ENCODE measurements around the gene KCNG1.
"Not testable (repeated sequence)": the region's sequence is repeated elsewhere in the genome, so short reads cannot be mapped to it uniquely, and the experiment has no call there.

Gene KCNG1, protein sequence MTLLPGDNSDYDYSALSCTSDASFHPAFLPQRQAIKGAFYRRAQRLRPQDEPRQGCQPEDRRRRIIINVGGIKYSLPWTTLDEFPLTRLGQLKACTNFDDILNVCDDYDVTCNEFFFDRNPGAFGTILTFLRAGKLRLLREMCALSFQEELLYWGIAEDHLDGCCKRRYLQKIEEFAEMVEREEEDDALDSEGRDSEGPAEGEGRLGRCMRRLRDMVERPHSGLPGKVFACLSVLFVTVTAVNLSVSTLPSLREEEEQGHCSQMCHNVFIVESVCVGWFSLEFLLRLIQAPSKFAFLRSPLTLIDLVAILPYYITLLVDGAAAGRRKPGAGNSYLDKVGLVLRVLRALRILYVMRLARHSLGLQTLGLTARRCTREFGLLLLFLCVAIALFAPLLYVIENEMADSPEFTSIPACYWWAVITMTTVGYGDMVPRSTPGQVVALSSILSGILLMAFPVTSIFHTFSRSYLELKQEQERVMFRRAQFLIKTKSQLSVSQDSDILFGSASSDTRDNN

DNA sequence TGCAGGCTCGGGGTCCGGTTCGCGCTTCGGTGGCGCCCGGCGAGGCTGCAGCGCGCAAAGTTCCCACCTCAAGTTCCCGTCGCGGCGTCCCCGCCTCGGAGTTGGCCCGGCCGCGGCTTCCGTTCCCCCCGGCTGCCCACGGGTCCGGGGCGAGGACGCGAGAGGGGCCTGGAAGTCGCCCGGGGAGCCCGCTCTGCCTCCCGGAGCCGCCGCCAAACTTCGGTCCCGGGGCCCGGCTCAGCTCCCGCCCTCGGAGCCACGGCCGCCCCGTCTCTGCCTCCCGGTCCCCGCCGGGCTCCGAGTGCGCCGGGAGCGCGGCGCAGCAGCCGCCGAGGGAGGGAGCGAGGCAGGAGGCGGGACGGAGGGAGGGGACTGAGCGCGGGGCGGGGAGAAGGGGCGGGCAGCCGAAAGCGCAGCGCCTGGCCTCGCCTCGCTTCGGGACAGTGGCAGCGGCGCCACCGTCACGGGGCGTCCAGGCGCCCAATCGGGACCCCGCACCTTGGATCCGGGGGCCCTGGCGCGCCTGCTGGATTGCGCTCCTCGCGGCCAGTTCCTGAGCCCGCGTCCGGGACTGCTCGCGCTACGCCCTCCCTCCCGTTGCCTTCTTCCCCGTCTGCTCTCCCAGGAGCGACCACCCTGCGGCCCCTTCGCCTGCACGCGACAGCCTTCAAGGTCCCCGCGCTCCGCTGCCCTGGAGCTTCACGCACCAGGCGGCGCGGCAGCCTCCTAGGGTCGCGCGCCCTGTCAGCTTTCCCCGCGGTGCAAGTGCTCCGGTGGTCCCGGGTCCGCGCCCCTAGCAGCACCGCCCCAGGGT, at the start of gene KCNG1:
Gene KCNG1, minus strand, starts transcription at position 305 of the 814 bp plus-strand sequence. CDS start 12,769 bp downstream, outside the sequence.
- peak; percentile 53 for DNase-seq

DNA sequence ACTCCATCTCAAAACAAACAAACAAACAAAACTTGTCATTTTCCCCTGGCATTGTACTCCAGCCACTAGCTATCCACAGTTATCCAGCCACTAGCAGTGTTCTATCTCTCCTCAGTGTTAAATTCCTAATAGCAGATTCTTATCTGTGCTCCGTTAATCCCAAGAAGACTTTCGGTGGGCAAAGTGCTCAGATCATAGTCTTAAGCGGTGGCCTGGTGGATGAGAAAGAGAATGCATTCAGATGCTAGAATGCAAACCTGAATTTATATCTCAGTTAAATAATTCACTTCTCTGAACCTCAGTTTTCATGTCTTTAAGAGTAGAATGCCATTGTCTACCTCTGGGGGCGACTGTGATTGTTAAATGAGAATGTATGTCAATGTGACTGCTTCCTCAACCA, 47.7 kb upstream of the KCNG1 start:
- DNase-seq, result no peak

DNA sequence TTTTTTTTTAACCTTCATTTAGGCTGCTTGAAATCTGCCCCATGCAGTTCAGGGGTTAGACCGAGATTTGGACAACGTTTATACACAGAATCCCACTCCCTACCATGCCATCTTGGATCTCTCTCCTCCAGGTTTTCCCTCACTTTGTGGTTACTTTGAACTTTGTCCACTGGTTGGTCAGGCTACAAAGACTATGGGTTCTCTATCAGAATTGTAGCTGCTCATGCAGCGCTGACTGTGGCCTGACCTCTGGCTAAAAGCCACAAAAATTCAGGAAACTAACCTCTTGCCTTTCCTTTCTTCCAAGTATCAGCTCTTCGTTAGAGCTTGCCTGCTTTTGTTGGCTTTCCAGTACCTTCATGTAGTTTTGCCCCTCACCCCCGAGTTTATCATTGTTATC, 44.9 kb upstream of the KCNG1 start:
- DNase-seq, result no peak

DNA sequence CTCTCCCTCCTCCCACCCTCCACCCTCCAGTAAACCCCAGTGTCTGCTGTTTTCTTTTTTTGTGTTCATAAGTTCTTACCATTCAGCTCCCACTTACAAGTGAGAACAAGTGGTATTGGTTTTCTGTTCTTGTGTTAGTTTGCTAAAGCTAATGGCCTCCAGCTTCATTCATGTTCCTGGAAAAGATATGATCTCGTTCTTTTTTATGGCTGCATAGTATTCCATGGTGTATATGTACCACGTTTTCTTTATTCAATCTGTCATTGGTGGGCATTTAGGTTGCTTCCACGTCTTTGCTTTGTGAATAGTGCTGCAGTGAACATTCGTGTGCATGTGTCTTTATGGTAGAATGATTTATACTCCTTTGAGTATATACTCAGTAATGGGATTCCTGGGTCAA, 42.7 kb upstream of the KCNG1 start:
- no peak for DNase-seq

DNA sequence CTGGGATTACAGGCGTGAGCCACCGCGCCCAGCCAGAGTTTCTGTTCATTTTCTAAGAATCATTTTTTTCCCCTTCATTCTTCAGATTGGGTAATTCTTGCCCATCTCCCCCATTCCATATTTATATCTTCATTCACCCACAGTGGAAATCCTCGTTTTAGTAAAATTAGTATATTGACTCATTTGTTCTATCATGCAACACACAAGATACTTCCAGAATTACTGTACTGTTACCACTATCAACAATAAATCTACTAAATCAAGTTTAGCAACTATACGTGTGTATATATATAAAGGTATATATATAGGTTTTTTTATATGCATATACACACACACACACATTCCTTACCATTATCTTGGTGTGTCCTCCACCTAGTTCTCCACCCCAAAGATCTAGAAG, 41.2 kb upstream of the KCNG1 start:
- no peak for DNase-seq

DNA sequence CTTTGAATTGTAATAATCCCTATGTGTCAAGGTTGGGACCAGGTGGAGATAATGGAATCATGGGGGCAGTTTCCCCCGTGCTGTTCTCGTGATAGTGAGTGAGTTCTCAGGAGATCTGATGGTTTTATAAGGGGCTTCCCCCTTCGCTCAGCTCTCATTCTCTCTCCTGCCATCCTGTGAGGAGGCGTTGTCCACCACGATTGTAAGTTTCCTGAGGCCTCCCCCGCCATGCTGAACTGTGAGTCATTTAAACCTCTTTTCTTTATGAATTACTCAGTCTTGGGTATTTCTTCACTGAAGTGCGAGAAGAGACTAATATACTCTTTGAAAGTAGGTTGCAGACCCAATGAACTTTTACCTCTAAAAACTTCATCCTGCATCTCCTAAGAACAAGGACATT, 39.2 kb upstream of the KCNG1 start:
- no peak for DNase-seq

DNA sequence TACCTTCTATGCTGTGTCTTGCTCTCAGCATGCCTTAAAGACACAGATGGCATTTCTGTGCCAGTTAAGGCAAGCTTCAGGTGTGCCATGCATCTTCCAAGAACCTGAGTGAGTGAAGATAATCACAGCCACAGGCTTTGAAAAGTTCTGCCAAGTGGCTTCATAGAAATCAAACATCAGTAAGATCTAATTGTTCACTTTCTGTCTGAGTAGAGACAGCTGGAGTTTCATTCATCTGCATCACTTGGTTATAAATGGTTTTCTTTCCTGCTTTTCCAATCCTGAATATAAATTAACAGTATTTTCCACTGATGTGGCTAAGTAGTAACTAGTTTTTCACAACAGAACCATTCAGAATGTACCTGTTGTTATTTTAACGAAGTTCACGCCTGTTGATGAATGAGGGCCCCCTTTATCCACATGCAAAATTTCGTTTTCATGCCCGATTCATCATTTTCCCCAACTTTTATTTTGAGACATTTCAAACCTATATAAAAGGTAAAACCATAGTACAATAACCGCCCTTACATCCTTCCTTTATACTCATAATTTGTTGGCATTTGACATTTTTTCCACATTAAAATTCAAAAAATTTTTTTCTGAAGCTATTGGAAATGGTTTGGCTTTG, 38.6 kb upstream of the KCNG1 start:
- no peak for DNase-seq

DNA sequence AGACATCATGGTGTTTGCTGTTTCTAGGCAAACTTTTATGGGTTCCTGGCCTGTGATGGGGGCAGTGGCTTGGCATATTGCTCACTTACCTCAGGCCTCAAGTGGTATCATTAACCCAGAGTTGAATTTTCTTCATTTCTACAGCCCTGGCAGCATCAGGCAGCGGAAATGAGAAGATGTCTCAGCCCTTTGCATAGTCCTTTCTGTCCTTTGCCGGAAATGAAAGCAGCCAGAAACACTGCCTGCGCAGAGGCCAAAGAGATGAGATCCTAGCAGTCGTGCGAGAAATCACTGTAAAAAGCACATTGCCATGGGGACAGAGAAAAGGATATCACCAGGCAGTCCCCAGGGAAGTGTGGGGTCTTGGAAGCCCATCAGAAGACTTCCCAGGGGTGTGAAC, 37.4 kb upstream of the KCNG1 start:
- no peak for DNase-seq

DNA sequence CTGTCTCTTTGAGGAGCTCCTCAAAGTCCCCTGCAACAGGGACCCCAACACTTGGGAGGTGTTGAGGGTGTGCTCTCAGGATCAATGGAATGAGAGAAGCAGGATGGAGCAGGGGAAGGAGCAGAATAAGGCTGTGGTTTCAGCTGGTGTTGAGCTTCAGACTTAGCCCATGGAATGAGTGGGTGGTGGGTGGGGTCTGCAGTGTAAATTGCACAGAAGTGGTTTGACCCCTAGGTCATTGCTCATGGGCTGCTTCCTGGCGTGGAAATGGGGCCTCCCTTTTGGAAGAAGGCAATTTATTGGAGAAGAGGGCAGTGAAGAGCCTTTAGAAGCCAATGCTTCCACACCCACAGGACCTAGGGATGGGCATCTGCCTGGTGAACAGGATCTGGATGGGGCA, 37.0 kb upstream of the KCNG1 start:
- no peak for DNase-seq

DNA sequence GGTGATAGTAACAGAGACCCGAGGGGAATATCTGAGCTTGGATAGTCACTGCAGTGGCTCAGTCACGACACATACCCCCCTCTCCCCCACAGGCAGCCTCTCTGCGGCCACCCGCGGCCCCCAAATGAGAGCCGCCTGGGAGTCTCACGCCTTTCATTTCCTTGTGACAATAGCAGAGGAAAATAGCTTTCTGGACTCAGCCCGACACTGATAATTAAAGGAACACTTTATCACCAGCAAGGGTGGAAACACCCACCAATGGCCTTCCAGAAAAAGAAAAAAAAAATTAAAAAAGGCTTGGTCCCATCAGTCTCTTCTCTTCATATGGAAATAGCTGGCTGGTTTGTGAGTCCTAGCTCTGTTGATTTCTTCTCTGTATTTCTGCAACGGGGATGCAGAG, 35.1 kb upstream of the KCNG1 start:
- no peak for DNase-seq

DNA sequence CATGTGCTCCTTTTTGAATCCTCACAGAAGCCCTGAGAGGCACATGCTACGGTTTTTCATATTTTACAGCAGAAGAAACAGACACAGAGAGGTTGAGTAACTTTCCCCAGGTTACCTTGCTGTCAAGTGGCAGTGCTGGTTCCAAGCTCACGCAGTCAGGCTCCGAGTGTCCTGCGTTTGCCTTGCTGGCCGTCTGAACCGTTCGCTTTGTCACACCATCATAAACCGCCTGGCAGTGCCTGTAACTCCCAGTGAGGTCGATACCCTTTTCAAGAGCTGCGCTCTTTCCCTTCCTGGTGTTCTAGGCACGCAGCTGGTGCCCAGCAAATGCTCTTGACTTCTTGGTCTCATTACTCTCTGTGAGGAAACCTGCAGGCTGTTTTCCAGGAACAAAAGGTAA, 31.3 kb upstream of the KCNG1 start:
- DNase-seq, result no peak

DNA sequence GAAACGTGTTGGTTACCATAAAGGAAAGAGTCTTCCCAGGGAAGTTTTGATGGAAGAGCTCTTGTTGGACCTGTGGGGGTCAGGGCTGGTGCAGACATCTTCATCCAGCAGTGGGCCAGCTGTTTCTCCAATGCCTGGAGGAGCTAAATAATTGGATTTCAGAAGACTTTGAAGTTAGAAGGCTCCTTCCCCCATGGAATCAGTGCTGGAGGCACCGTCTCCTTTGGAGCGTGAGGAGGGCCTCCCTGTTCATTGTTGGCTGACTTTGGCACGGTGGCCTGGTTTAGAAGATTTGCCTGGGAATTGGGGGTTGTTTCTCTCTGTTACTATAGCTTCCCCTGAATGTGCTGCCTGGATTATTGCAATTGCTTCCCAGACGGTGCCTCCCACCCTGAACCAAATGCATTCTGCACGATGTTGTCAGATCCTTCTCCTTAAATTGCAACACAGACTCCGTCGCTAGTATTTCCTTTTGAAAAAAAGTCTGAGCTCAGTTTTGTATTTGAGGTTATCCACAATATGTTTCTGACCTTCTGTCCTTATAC, 27.7 kb upstream of the KCNG1 start:
- no peak for DNase-seq

DNA sequence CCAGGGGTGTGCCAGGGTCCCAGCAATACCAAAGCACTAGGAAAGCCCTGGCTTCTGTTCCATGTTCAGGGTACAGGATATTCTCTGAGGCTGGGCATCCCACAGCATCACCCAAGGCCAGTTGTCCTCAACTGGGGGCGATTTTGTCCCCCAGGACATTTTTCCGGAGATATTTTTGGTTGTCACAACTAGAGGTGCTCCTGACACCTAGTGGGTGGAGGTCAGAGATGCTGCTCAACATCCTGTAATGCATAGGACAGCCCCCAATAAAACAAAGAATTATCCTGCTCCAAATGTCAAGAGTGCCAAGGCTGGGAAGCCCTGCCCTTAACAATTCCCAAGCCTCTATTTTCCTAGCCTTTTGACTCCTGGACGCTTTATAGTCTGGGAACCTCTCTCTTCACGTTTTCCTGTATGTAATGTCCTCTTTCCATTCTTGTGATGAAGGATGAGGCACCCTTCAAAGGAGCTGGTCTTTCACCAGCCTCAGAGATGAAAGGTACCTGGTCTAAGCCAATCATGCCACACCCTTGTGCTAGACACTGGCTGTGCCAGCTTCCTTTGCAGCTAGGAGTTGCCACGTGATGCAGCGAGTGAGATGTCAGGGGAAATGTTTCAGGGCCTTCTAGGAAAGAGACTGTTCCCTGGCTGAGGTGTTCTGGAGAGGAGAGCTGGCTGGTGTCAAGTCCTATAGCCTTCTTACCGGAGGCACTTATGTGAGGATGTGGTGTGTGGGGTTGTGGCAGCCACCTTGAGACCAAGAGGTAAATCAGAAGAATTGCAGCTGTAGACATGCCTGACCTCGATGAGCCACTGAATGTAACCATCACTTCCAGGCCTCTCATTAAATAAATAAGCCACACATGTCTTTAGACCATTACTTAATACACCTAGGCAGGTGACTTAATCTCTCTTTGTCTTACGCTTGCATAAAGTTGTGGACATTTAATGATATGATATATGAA, 23.4 kb upstream of the KCNG1 start:
- DNase-seq, result no peak

DNA sequence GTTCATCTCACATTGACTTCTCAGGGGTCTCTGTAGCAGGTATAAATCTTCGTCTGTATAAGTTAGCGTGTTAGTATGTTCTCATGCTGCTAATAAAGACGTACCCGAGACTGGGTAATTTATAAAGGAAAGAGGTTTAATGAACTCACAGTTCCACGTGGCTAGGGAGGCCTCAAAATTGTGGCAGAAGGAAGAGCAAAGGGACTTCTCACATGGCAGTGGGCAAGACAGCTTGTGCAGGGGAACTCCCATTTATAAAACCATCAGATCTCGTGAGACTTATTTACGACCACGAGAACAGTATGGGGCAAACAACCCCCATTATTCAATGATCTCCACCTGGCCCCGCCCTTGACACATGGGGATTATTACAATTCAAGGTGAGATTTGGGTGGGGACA, 22.6 kb upstream of the KCNG1 start:
- DNase-seq, result not testable (repeated sequence)

DNA sequence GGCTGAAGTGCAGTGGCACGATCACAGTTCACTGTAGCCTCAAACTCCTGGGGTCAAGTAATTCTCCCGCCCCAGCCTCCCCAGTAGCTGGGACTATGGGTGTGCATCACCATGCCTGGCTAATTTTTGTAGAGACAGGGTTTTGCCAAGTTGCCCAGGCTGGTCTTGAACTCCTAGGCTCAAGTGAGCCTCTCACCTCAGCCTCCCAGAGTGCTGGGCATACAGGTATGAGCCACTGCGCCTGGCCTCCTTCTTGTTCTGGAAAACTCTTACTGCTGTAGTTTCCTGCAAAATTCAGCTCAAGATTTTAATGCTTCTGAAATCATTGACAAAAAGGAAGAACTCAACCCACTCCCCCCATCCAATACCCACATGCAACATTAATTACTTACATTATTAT, 21.9 kb upstream of the KCNG1 start:
- no peak for DNase-seq

DNA sequence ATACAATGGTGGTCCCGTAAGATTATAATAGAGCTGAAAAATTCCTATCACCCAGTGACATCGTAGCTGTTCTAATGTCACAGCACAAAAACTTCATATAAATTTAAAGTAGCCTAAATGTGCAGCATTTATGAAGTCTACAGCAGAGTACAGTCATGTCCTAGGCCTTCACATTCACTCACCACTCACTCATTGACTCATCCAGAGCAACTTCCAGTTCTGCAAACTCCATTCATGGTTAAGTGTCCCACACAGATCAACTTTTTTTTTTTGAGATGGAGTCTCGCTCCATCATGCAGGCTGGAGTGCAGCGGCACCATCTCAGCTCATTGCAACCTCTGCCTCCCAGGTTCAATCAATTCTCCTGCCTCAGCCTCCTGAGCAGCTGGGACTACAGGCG, 20.9 kb upstream of the KCNG1 start:
- no peak for DNase-seq

DNA sequence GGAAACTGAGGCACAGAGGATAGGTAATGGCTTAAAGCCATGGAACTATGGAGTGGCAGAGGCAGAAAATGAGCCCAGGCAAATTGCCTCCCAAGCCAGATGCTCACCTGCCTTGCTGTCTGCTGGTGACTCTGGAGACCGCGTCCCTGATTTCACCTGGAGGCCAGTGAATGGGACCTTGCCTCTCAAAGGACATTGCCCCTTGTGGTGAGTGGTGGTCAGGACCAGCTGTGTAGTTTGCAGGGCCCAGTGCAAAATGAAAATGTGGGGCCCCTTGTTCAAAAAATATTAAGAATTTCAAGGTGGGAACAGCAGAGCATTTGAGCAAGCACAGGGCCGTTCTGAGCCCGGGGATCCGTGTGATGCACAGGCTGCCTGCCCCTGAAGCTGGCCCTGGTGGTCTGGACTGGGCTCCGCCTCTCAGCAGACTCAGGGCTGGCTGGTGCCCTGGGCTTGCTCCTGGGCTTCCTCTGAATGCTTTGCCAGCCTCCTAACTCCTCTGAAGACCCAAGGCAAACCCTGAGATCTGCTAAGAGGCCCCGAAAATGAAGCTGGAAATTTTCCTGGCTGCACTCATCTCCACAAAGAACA, 19.8 kb upstream of the KCNG1 start:
- no peak for DNase-seq

DNA sequence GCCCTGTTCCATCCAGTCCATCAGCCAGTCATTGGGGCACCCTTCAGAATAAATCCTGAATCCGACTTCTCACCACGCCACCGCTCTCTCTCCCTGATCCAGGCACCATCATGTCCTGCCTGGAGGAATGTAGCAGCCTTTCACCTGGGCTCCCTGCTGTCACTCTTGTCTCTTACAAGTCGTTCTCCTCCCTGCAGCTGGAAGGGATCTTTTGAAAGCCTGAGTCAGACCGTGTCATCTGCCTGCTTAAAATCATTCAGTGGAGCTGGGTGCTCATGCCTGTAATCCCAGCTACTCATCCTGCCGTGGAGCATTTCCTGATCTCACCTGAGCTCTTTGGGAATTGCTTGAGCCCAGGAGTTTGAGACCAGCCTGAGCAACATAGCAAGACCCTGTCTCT, 19.2 kb upstream of the KCNG1 start:
- DNase-seq, result no peak

DNA sequence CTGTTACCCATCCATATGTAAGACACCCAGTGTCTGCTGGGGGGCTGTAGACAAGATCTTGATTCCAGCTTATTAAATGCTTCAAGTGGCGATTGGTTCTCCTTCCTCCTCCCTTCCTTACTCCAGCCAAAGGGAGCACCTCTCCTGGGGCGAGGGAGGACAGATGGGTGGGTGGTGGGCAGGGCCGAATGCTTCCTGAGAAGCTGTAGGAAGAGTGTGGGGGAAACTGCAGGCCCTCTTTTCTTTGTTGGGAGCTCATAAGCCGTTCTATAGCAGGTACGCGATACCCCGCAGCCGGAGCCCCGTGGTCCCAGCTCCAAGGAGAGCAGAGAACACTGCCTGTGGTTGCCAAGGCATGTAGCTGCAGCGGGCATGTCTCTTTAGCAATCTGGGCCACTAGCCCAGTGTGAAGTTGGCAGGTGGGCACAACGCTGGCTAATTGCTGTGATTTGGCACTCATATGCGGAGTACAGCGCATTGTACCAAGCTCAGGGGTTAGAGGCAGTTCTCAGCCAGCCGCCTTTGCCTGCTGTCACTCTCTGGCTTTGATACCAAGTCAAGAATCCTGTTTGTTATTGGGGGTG, 14.7 kb upstream of the KCNG1 start:
- peak; percentile 96 for DNase-seq

DNA sequence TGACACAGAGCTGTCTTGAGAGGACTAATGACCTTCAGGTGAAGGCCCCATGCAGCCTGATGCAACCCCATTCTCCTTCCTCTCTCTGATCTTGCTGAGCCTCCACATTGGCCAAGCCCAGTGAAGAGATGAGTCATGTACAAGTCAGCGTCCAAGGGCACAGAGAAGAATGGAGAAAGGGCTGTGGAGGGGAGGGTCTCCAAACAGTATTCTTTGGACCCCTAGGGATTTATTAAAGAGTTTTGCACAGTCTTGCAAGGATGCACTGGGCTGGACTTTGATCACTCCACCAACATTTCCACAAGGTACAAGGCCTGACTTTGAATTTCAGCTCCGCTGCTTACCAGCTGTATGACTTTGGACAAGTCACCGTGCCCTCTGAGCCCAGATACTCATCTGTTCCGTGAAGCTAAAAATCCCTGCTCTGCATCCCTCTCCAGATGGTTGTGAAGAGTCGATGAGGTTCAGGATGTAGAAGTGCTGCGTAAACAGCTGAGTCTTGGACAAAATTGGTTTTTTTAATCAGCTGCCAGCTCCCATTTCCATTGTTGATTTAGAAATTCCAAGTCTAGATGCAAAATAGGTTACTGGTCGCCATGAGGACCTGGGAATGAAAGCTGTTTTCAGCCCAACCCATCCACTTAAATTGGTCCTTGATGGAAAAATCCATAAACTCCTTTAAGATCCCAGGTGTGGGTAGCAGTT, 14.1 kb upstream of the KCNG1 start:
- peak; percentile 81 for DNase-seq

DNA sequence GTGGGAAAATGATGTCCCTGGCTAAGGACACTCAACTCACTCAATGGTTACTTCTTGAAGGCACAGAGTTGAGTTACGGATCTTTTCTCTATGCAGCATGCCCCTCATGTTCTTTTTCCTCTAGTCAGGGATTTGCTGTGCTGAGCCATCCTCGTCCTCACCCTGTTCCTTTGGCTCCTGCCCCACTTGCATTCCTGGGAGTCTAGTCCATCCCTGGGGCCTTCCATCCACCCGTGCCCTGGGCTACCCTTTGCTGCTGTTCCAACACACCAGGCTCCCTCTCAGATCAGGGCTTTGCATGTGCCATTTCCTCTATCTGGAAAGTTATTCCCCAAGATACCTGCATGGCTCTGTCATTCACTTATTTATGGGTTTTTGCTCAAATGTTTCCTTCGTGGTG, 13.3 kb upstream of the KCNG1 start:
- DNase-seq, result no peak
